HG03342 (cell line): ENCODE measurements around the gene NT5DC3.

Experiments
- ATAC-seq: cut with Tn5 transposase; IDR thresholded peaks from one replicate; pipeline ENCODE4 v1.9.1; 2021; ENCODE audit warnings: mild to moderate bottlenecking, moderate library complexity; ENCODE audit not compliant: unreplicated experiment

NT5DC3 gene

GRCh38 chr12:103756443-103756842 lies 84.6 kb downstream of the NT5DC3 start:
- no peak for ATAC-seq

- no peak for ATAC-seq
Measured at GRCh38 chr12:103755425-103755824, 85.6 kb downstream of the NT5DC3 start.

- no peak for ATAC-seq
Measured at GRCh38 chr12:103751600-103751999, 89.4 kb downstream of the NT5DC3 start.

GRCh38 chr12:103751171-103751570 lies 89.9 kb downstream of the NT5DC3 start:
- ATAC-seq: no peak

- no peak for ATAC-seq
Measured at GRCh38 chr12:103748875-103749274, 92.2 kb downstream of the NT5DC3 start.

- no peak for ATAC-seq
Measured at GRCh38 chr12:103748002-103748401, 93.0 kb downstream of the NT5DC3 start.

GRCh38 chr12:103745962-103746361 lies 95.1 kb downstream of the NT5DC3 start:
- no peak for ATAC-seq

- ATAC-seq: no peak
Measured at GRCh38 chr12:103743788-103744187, 97.2 kb downstream of the NT5DC3 start.

GRCh38 chr12:103742349-103742932 lies 98.6 kb downstream of the NT5DC3 start:
- no peak for ATAC-seq

GRCh38 chr12:103737881-103738280 lies 103.2 kb downstream of the NT5DC3 start:
- no peak for ATAC-seq

- ATAC-seq: no peak
Measured at GRCh38 chr12:103736572-103736971, 104.5 kb downstream of the NT5DC3 start.

- ATAC-seq: no peak
Measured at GRCh38 chr12:103735291-103735690, 105.7 kb downstream of the NT5DC3 start.

GRCh38 chr12:103734863-103735262 lies 106.2 kb downstream of the NT5DC3 start:
- ATAC-seq: no peak

- ATAC-seq: no peak
Measured at GRCh38 chr12:103731539-103731938, 109.5 kb downstream of the NT5DC3 start.

- ATAC-seq: no peak
Measured at GRCh38 chr12:103729499-103729898, 111.5 kb downstream of the NT5DC3 start.

GRCh38 chr12:103728323-103728722 lies 112.7 kb downstream of the NT5DC3 start:
- no peak for ATAC-seq

GRCh38 chr12:103727638-103728037 lies 113.4 kb downstream of the NT5DC3 start:
- no peak for ATAC-seq

- ATAC-seq: no peak
Measured at GRCh38 chr12:103725398-103725797, 115.6 kb downstream of the NT5DC3 start.
